Fibroblast of skin of right biceps (primary cell): ENCODE data around the gene CHCHD1.
A peak's percentile ranks its signal among the peaks of the same experiment; 100 is the strongest.
"Not testable (repeated sequence)": the region's sequence is repeated elsewhere in the genome, so short reads cannot be mapped to it uniquely, and the experiment has no call there.

Experiments
- DNase-seq: peaks from one replicate; pipeline ENCODE4 v3.0.0-alpha.2; 2013

The CHCHD1 gene

GRCh38 chr10:73781879-73782748, at the start of gene CHCHD1:
CHCHD1 (plus strand) TSS chr10:73782048; CDS start chr10:73782076, 28 bp downstream.
- DNase-seq = peak; percentile 86

- DNase-seq = no peak
Observed at GRCh38 chr10:73732426-73732825, 49.4 kb upstream of the CHCHD1 start.

GRCh38 chr10:73732931-73733623, 48.8 kb upstream of the CHCHD1 start:
- DNase-seq = no peak

- no peak for DNase-seq
Observed at GRCh38 chr10:73734028-73734720, 47.7 kb upstream of the CHCHD1 start.

- no peak for DNase-seq
Observed at GRCh38 chr10:73734796-73735305, 47.0 kb upstream of the CHCHD1 start.

- not testable (repeated sequence) for DNase-seq
Observed at GRCh38 chr10:73740501-73741254, 41.2 kb upstream of the CHCHD1 start.

GRCh38 chr10:73742454-73742734, 39.5 kb upstream of the CHCHD1 start:
- no peak for DNase-seq

- DNase-seq = no peak
Observed at GRCh38 chr10:73743327-73743904, 38.4 kb upstream of the CHCHD1 start.

- peak; percentile 97 for DNase-seq
Observed at GRCh38 chr10:73743905-73744663, 37.8 kb upstream of the CHCHD1 start, which contains the start of gene SEC24C. SEC24C (plus strand) TSS chr10:73744372; CDS start chr10:73746833, 2,461 bp downstream.

GRCh38 chr10:73744664-73744975, 37.2 kb upstream of the CHCHD1 start:
- DNase-seq = peak; percentile 63

- no peak for DNase-seq
Observed at GRCh38 chr10:73746721-73747120, 35.1 kb upstream of the CHCHD1 start.

- DNase-seq = no peak
Observed at GRCh38 chr10:73750819-73751218, 31.0 kb upstream of the CHCHD1 start.

GRCh38 chr10:73756183-73756582, 25.7 kb upstream of the CHCHD1 start:
- DNase-seq = no peak

GRCh38 chr10:73758704-73759511, 22.9 kb upstream of the CHCHD1 start:
- no peak for DNase-seq

- no peak for DNase-seq
Observed at GRCh38 chr10:73759512-73760115, 22.2 kb upstream of the CHCHD1 start.

GRCh38 chr10:73761781-73762180, 20.1 kb upstream of the CHCHD1 start:
- no peak for DNase-seq

GRCh38 chr10:73762915-73763314, 18.9 kb upstream of the CHCHD1 start:
- DNase-seq = peak; percentile 71

- no peak for DNase-seq
Observed at GRCh38 chr10:73763343-73763742, 18.5 kb upstream of the CHCHD1 start.

- no peak for DNase-seq
Observed at GRCh38 chr10:73765066-73765465, 16.8 kb upstream of the CHCHD1 start.

GRCh38 chr10:73768881-73769280, 13.0 kb upstream of the CHCHD1 start:
- DNase-seq = no peak
